GM18951 (cell line): ENCODE measurements around the gene FBXO7.

Source experiments
- POLR2A ChIP-seq: IDR thresholded peaks from 4 replicates; pipeline ENCODE4 v1.6.1; 2011; ENCODE audit warnings: mild to moderate bottlenecking; ENCODE audit not compliant: insufficient read length, insufficient read depth; ENCODE audit errors: extremely low read depth
- in situ Hi-C: fragments of 300-500 bp; cut with MboI; formaldehyde crosslinking; loops from one replicate; pipeline ENCODE4 v1.12.0; 2022; ENCODE audit warnings: low sequenced_read_pairs, mixed read lengths, inconsistent platforms; ENCODE audit not compliant: unreplicated experiment

FBXO7 gene

GRCh38 chr22:32501836-32502752 lies 27.5 kb downstream of the FBXO7 start:
- in situ Hi-C loops, result no loop called here
- TF ChIP-seq POLR2A, result no peak

- in situ Hi-C loops, result no loop called here
- TF ChIP-seq POLR2A, result no peak
Measured at GRCh38 chr22:32509045-32509444, 34.4 kb downstream of the FBXO7 start.

GRCh38 chr22:32511274-32511673 lies 36.7 kb downstream of the FBXO7 start:
- in situ Hi-C loops, result no loop called here
- no peak for TF ChIP-seq POLR2A

GRCh38 chr22:32511776-32512175 lies 37.2 kb downstream of the FBXO7 start:
- TF ChIP-seq POLR2A, result no peak
- in situ Hi-C loops, result no loop called here

- in situ Hi-C loops, result no loop called here
- TF ChIP-seq POLR2A, result no peak
Measured at GRCh38 chr22:32512267-32512982, 37.8 kb downstream of the FBXO7 start.

GRCh38 chr22:32515084-32515483 lies 40.5 kb downstream of the FBXO7 start:
- no peak for TF ChIP-seq POLR2A
- in situ Hi-C loops, result no loop called here

- TF ChIP-seq POLR2A, result no peak
- in situ Hi-C loops, result no loop called here
Measured at GRCh38 chr22:32517488-32517887, 42.9 kb downstream of the FBXO7 start.

- TF ChIP-seq POLR2A, result no peak
- in situ Hi-C loops, result no loop called here
Measured at GRCh38 chr22:32517921-32518320, 43.3 kb downstream of the FBXO7 start.

- TF ChIP-seq POLR2A, result no peak
- in situ Hi-C loops, result no loop called here
Measured at GRCh38 chr22:32518381-32518780, 43.8 kb downstream of the FBXO7 start.

GRCh38 chr22:32518848-32519247 lies 44.2 kb downstream of the FBXO7 start:
- in situ Hi-C loops, result no loop called here
- TF ChIP-seq POLR2A, result no peak

GRCh38 chr22:32520612-32521011 lies 46.0 kb downstream of the FBXO7 start:
- in situ Hi-C loops, result no loop called here
- TF ChIP-seq POLR2A, result no peak

GRCh38 chr22:32522237-32522636 lies 47.6 kb downstream of the FBXO7 start:
- TF ChIP-seq POLR2A, result no peak
- in situ Hi-C loops, result no loop called here

- TF ChIP-seq POLR2A, result no peak
- in situ Hi-C loops, result loop anchor here (25.0 kb wide), 2 partner anchors 285 to 460 kb away; partner anchors contain the start of gene TIMP3
Measured at GRCh38 chr22:32527756-32528155, 53.1 kb downstream of the FBXO7 start.
